ENCODE measurements around the gene ANKS1A. TPM values are rescaled to one million over a fixed set of nuclear protein-coding genes. Genes with fewer than 3 reads are reported as not detected.

Gene ANKS1A
- total RNA-seq, 2 donors from 2014 or later = 34.9 to 36.4 TPM

DNA sequence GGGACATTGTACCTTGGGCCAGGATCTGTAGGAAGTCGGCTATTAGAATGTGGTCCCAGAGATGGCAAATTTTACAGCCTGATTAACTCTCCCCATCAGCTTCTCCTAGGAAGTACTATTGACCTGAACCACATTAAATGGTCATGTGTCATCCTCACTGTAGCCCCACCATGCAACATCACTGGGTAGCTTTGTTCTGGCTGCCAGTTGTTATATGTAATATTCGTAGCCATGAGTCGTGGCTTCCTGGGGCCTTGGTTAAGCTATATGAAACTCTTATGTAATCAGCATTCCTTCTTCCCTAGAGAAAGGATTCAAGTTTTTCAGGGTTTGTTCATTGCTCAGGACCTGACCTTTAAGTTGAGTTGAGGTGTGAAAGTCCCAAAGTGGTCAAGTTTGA lies 125.7 kb downstream of the ANKS1A start:
- Mint-ChIP-seq H3K27me3 (ENCODE audit: insufficient read depth) (no peaks in the 10 kb centered on the region), H3K4me3 (no peak overlapping the region), H3K36me3 (ENCODE audit: low read depth) (peaks cover 9% of the 10 kb centered on the region), H3K9me3 (no peaks in the 10 kb centered on the region), H3K27ac (no peak overlapping the region), H3K4me1 (peaks cover 16% of the 10 kb centered on the region)
- H3K4me1 ChIP-seq (ENCODE audit: control insufficient read depth, insufficient read depth, low read length) = peaks cover 4% of the 10 kb centered on the region
- TF ChIP-seq CTCF (conservative IDR thresholded peaks at IDR 0.05) = no peak
- H3K9ac ChIP-seq (ENCODE audit: extremely low read depth, low read length, poor library complexity, severe bottlenecking) = no peak overlapping the region
- H3K9me3 ChIP-seq (ENCODE audit: control insufficient read depth, low read length) = no peaks in the 10 kb centered on the region
- no peaks in the 10 kb centered on the region for H3K27me3 ChIP-seq (ENCODE audit: control insufficient read depth, insufficient read depth, low read length, poor library complexity, severe bottlenecking)
- peaks cover 23% of the 10 kb centered on the region for H3K36me3 ChIP-seq (ENCODE audit: control insufficient read depth, insufficient read depth, low read length)
- no peak for DNase-seq
- 87 to 93% methylated on average over 3 of the region's 3 CpGs for WGBS, 2 experiments (ENCODE audit: insufficient coverage in 1 of 2, insufficient read length in 1 of 2)
- peak overlapping the region; percentile 27 for H3K27ac ChIP-seq (ENCODE audit: low read depth, low read length)
- H3K4me3 ChIP-seq (ENCODE audit: low read length) = no peak overlapping the region

DNA sequence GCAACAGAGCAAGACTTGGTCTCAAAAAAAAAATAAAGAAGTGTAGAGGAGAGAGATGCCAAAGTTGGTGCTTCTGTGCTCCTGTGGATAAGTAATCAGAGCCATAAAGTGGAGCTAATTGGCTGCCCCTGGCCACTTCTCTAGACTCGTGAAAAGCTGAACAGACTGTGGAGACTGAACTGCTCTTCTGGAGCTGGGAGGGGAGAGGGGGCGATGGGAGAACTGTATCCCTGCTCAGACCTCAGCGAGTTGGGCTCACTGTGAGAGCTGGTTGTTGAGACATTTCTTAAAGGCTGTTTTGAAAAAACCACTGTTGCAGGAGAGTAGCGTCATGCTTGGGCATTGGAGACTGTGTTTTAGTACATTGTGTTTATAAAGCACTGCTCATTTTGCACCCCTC lies 126.4 kb downstream of the ANKS1A start:
- no peak for TF ChIP-seq CTCF (conservative IDR thresholded peaks at IDR 0.05)
- H3K9ac ChIP-seq (ENCODE audit: extremely low read depth, low read length, poor library complexity, severe bottlenecking) = no peak overlapping the region
- Mint-ChIP-seq H3K27ac (no peak overlapping the region), H3K4me1 (peaks cover 20% of the 10 kb centered on the region), H3K36me3 (ENCODE audit: low read depth) (peaks cover 9% of the 10 kb centered on the region), H3K4me3 (no peak overlapping the region), H3K9me3 (no peaks in the 10 kb centered on the region), H3K27me3 (ENCODE audit: insufficient read depth) (no peaks in the 10 kb centered on the region)
- no peaks in the 10 kb centered on the region for H3K27me3 ChIP-seq (ENCODE audit: control insufficient read depth, insufficient read depth, low read length, poor library complexity, severe bottlenecking)
- no peak overlapping the region for H3K4me3 ChIP-seq (ENCODE audit: low read length)
- H3K9me3 ChIP-seq (ENCODE audit: control insufficient read depth, low read length) = no peaks in the 10 kb centered on the region
- H3K36me3 ChIP-seq (ENCODE audit: control insufficient read depth, insufficient read depth, low read length) = peaks cover 23% of the 10 kb centered on the region
- peaks cover 6% of the 10 kb centered on the region for H3K4me1 ChIP-seq (ENCODE audit: control insufficient read depth, insufficient read depth, low read length)
- no peak overlapping the region for H3K27ac ChIP-seq (ENCODE audit: low read depth, low read length)
- 94 to 97% methylated on average over 4 of the region's 4 CpGs for WGBS, 2 experiments (ENCODE audit: insufficient coverage in 1 of 2, insufficient read length in 1 of 2)
- no peak for DNase-seq

- no peak for DNase-seq
- Histone ChIP-seq H3K9ac (ENCODE audit: extremely low read depth, low read length, poor library complexity, severe bottlenecking) (no peak overlapping the region), H3K27ac (ENCODE audit: low read depth, low read length) (no peak overlapping the region), H3K9me3 (ENCODE audit: control insufficient read depth, low read length) (no peaks in the 10 kb centered on the region), H3K36me3 (ENCODE audit: control insufficient read depth, insufficient read depth, low read length) (peaks cover 23% of the 10 kb centered on the region), H3K4me1 (ENCODE audit: control insufficient read depth, insufficient read depth, low read length) (peaks cover 9% of the 10 kb centered on the region), H3K4me3 (ENCODE audit: low read length) (no peak overlapping the region), H3K27me3 (ENCODE audit: control insufficient read depth, insufficient read depth, low read length, poor library complexity, severe bottlenecking) (no peaks in the 10 kb centered on the region)
- H3K27ac Mint-ChIP-seq = no peak overlapping the region
- no peaks in the 10 kb centered on the region for H3K27me3 Mint-ChIP-seq (ENCODE audit: insufficient read depth)
- TF ChIP-seq CTCF (conservative IDR thresholded peaks at IDR 0.05) = no peak
- 0% methylated on average over 1 of the region's 1 CpG for WGBS, 2 experiments (ENCODE audit: insufficient coverage in 1 of 2, insufficient read length in 1 of 2)
- H3K4me3 Mint-ChIP-seq = no peak overlapping the region
- no peaks in the 10 kb centered on the region for H3K9me3 Mint-ChIP-seq
- H3K36me3 Mint-ChIP-seq (ENCODE audit: low read depth) = peaks cover 9% of the 10 kb centered on the region
- peaks cover 26% of the 10 kb centered on the region for H3K4me1 Mint-ChIP-seq
Measured at GRCh38 chr6:35015996-35016395, 126.9 kb downstream of the ANKS1A start.

Measured in endodermal cell (in vitro differentiated cells).